GM21576 (cell line): ENCODE results near the gene SULT1B1.
"Not testable (repeated sequence)": the region's sequence is repeated elsewhere in the genome, so short reads cannot be mapped to it uniquely, and the experiment has no call there.

Experiments used
- ATAC-seq: cut with Tn5 transposase; IDR thresholded peaks from one replicate; pipeline ENCODE4 v1.9.1; 2021; ENCODE audit warnings: mild to moderate bottlenecking, moderate library complexity; ENCODE audit not compliant: unreplicated experiment

The SULT1B1 gene

GRCh38 chr4:69760455-69760854, at the start of gene SULT1B1:
SULT1B1 (minus strand) TSS chr4:69760620; CDS start chr4:69755217, 5,403 bp downstream.
- ATAC-seq, result no peak

GRCh38 chr4:69800599-69800998, 40.2 kb upstream of the SULT1B1 start:
- ATAC-seq, result no peak

GRCh38 chr4:69799337-69799736, 38.9 kb upstream of the SULT1B1 start:
- no peak for ATAC-seq

- no peak for ATAC-seq
These were observed 33.3 kb upstream of the SULT1B1 start for GRCh38 chr4:69793732-69794131.

GRCh38 chr4:69787879-69788278, 27.5 kb upstream of the SULT1B1 start:
- ATAC-seq, result no peak

- ATAC-seq, result no peak
These were observed 26.1 kb upstream of the SULT1B1 start for GRCh38 chr4:69786547-69786946.

- ATAC-seq, result no peak
These were observed 24.9 kb upstream of the SULT1B1 start for GRCh38 chr4:69785211-69785831.

GRCh38 chr4:69782651-69783310, 22.4 kb upstream of the SULT1B1 start:
- ATAC-seq, result no peak

- ATAC-seq, result no peak
These were observed 21.3 kb upstream of the SULT1B1 start for GRCh38 chr4:69781458-69782418.

GRCh38 chr4:69780141-69780540, 19.7 kb upstream of the SULT1B1 start:
- ATAC-seq, result no peak

- ATAC-seq, result no peak
These were observed 16.3 kb upstream of the SULT1B1 start for GRCh38 chr4:69776696-69777095.

GRCh38 chr4:69775321-69775867, 15.0 kb upstream of the SULT1B1 start:
- no peak for ATAC-seq

- no peak for ATAC-seq
These were observed 13.1 kb upstream of the SULT1B1 start for GRCh38 chr4:69773484-69773883.

GRCh38 chr4:69768554-69768953, 8.1 kb upstream of the SULT1B1 start:
- not testable (repeated sequence) for ATAC-seq

- ATAC-seq, result no peak
These were observed 5.3 kb upstream of the SULT1B1 start for GRCh38 chr4:69765751-69766150.

GRCh38 chr4:69764311-69764710, 3.9 kb upstream of the SULT1B1 start:
- ATAC-seq, result no peak

- no peak for ATAC-seq
These were observed 2.8 kb upstream of the SULT1B1 start for GRCh38 chr4:69763233-69763632.

- no peak for ATAC-seq
These were observed 1.2 kb downstream of the SULT1B1 start for GRCh38 chr4:69759189-69759604.

- ATAC-seq, result no peak
These were observed 3.0 kb downstream of the SULT1B1 start for GRCh38 chr4:69757464-69757863.

GRCh38 chr4:69754926-69755580, 5.4 kb downstream of the SULT1B1 start:
- no peak for ATAC-seq

- no peak for ATAC-seq
These were observed 6.7 kb downstream of the SULT1B1 start for GRCh38 chr4:69753686-69754085.
